Endometrial microvascular endothelial cells (primary cell): ENCODE data around the gene TRAF1. TPM values are rescaled to one million over a fixed set of nuclear protein-coding genes. Genes with fewer than 3 reads are reported as not detected.
"Not testable (repeated sequence)": the region's sequence is repeated elsewhere in the genome, so short reads cannot be mapped to it uniquely, and the experiment has no call there.

Experiments
- in situ Hi-C: cut with HindIII; loops from 2 replicates; pipeline ENCODE4 v1.10.0; 2017; ENCODE audit warnings: low sequenced_read_pairs, low pct_unique_long_range_greater_than_20kb; ENCODE audit errors: inconsistent ontology term
- total RNA-seq: library from RNA; depleted of rRNA; stranded (reverse); fragments of >200 nt; gene quantifications from one replicate; pipeline ENCODE4 v1.2.3, GENCODE V29; 2015; ENCODE audit errors: inconsistent ontology term

Gene TRAF1
- 6.7 TPM for total RNA-seq

DNA sequence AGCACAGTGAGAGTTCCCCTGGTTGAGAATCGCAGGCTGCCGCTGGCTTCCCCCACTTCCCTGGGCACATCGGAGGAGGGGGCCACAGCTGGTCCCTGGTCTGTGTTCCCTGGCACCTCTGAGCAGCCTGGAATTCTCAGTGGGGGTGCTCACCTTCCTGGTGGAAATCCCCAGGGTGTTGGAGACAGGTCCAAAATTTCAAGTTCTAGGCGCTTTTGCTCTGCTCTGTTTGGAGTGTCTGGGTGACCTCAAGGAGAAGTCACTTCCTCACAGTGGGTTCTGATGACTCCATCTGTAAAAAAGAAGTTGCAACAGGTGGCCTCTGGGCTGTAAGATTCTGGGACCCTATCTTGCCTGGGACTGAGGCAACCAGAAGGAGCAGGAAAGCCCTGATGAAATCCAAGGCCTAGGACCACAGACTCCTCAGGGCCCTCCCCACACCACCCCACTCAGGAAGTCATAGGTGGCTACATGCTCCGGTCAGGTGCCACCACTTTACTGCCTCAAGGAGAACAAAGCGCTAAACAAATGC is at the start of gene TRAF1:
TSS of gene TRAF1 (minus strand) at position 400 of the 532 bp plus-strand sequence. CDS start 721 bp downstream, outside the sequence.
- in situ Hi-C loops = no loop called here

GRCh38 chr9:120974921-120975320 is 48.3 kb upstream of the TRAF1 start:
- in situ Hi-C loops = no loop called here

- in situ Hi-C loops = no loop called here
These were observed 47.6 kb upstream of the TRAF1 start for GRCh38 chr9:120974181-120974580.

DNA sequence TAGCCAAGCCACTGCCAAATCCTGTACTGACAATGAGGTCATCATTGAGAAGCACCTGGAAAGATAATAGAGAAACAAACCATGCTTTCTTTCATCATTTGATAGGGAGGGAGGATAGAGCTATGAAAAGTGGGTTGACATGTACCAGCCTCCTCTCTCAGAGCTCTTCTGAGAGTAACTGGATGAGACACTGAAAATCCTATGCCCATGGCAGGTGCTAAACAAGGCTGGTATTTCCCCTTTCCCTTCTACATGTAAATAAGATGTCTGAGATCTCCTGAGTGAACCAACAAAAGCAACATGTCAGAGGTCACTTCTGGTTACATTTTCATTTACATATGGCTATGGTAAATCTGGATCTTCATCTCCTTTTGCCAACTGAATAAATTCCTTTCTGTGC is 45.3 kb upstream of the TRAF1 start:
- in situ Hi-C loops = no loop called here

- in situ Hi-C loops = not testable (repeated sequence)
These were observed 44.9 kb upstream of the TRAF1 start for GRCh38 chr9:120971471-120971870.

DNA sequence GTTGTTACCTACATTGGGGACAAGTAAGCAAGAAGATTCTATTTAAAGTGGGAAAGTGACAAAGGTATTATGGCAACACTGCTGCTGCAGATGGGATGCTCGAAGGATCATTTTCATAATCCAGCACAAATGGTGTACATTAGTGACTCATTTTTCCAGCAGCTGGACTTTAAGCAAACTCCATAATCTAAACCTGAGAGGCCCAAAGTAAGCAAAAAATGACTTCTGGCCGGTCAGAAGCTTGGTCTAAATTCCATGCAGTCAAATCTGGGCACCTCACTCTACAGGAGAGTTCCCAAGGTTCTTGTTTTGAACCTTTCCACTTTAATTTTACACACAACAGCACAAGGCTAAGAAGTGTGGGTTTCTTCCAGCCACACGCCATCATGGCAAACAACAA is 43.6 kb upstream of the TRAF1 start:
- in situ Hi-C loops = no loop called here

- in situ Hi-C loops = no loop called here
These were observed 39.4 kb upstream of the TRAF1 start for GRCh38 chr9:120966013-120966369.

DNA sequence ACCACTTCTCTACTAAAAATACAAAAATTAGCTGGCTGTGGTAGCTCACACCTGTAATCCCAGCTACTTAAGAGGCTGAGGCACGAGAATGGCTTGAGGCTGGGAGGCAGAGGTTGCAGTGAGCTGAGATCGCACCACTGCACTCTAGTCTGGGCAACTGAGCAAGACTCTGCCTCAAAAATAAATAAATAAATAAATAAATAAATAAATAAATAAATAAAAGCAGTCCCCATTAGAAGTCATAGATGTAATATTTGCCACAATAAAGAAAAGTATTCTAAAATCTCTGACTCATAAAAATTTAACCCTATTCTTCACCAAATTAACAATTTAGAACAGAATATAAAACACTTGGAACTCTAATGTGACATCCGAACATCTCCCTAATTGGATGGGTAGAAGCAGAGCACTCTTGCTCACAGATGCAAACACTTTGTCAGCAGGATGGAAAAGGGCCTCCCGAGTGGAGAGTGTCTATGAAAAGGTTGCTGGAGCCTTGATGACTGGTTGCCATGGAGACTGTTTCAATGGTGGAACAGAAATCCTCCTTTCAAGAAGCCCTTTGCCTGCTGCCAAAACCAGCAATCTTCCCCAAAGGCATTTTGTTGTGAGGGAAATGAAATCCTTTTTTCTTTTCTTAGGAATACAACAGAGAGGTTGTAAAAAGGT is 38.9 kb upstream of the TRAF1 start:
- in situ Hi-C loops = no loop called here

- in situ Hi-C loops = no loop called here
These were observed 35.3 kb upstream of the TRAF1 start for GRCh38 chr9:120961936-120962335.

- in situ Hi-C loops = no loop called here
These were observed 33.4 kb upstream of the TRAF1 start for GRCh38 chr9:120960001-120960400.

- in situ Hi-C loops = no loop called here
These were observed 30.3 kb upstream of the TRAF1 start for GRCh38 chr9:120956862-120957261.

DNA sequence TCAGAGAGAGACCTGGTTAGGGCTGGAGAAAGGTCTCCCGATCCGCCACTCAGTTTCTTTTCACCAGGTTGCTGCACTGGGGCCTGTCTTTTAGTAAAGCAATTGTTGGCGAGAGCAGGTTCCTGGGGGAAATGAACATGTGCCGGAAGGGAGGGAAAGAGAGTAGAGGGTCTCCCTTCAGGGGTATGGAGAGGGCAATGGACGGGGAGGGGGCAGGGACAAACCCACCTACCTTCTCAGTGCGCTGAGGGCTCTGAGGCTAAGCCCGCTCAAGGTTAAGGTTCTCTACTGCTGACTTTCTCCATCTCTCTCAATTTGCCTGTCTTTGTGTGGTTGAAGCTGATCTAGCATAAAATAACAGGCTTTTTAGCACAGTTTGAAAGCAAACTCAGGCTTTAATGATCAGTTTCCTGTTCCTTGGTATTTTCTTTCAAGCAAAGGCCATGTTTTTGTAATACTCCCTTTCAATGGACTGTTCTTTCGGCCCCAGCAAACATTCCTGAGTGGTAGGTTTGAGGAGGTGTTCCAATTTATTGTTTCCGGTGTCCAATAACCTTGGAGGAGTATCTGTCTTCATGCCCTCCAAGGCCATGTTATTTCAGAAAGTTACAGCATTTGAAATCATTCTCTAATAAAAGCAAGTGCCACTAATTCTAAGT is 25.5 kb upstream of the TRAF1 start:
- in situ Hi-C loops = no loop called here

GRCh38 chr9:120950421-120951388 is 24.1 kb upstream of the TRAF1 start:
- in situ Hi-C loops = no loop called here

DNA sequence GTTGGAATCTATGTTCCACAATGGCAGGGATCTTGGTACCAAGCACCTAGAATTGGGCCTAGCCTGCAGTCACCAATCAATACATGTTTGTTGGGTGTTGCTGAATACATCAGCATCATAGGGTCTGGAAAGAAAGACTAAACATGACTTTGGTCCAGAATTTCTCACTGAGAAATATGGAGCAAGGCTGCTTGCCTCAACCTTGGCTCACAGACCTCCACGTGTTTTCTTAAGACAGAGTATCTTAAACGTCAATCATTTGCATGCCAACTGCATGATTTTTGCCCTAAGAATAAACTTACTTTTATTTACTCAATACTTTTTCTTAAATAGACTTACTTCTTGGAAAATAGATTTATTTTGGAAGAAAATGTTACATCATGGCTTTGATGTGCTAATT is 22.7 kb upstream of the TRAF1 start:
- in situ Hi-C loops = no loop called here

- in situ Hi-C loops = no loop called here
These were observed 22.2 kb upstream of the TRAF1 start for GRCh38 chr9:120948824-120949223.

- in situ Hi-C loops = no loop called here
These were observed 20.6 kb upstream of the TRAF1 start for GRCh38 chr9:120947222-120947621.

GRCh38 chr9:120946259-120946658 is 19.7 kb upstream of the TRAF1 start:
- in situ Hi-C loops = no loop called here

GRCh38 chr9:120944948-120945347 is 18.4 kb upstream of the TRAF1 start:
- in situ Hi-C loops = no loop called here

DNA sequence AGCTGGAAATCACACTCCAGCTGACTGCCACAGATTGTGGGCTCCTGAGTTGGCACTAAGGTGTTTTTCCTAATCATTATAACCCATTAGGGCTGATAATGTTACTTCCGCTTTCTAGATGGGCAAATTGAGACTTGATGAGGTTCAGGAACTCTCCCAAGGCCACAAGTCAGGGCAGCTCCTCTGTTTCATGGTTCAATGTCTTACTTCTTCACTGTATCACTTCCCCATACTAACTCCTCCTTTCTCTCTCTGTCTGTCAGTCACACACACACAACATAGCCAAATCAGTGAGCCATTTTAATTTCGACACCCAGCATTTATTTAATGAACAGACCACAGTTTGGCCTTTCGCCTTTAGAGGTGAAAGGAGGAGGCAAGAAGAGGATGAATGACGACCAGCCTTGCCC is 17.8 kb upstream of the TRAF1 start:
- in situ Hi-C loops = no loop called here
